Stimulated activated CD8-positive, alpha-beta memory T cell treated with anti-CD3 and anti-CD28 coated beads, Interleukin-12 subunit alpha, Interleukin-12 subunit beta, amount 100 ng/mL, for 4 hours (primary cell): ENCODE results near the gene MTMR6.
A peak's percentile ranks its signal among the peaks of the same experiment; 100 is the strongest.
"Not testable (repeated sequence)": the region's sequence is repeated elsewhere in the genome, so short reads cannot be mapped to it uniquely, and the experiment has no call there.

Experiments
- DNase-seq: peaks from one replicate; pipeline ENCODE4 v3.0.0-alpha.2; 2020; ENCODE audit warnings: low read depth

Gene MTMR6

DNA sequence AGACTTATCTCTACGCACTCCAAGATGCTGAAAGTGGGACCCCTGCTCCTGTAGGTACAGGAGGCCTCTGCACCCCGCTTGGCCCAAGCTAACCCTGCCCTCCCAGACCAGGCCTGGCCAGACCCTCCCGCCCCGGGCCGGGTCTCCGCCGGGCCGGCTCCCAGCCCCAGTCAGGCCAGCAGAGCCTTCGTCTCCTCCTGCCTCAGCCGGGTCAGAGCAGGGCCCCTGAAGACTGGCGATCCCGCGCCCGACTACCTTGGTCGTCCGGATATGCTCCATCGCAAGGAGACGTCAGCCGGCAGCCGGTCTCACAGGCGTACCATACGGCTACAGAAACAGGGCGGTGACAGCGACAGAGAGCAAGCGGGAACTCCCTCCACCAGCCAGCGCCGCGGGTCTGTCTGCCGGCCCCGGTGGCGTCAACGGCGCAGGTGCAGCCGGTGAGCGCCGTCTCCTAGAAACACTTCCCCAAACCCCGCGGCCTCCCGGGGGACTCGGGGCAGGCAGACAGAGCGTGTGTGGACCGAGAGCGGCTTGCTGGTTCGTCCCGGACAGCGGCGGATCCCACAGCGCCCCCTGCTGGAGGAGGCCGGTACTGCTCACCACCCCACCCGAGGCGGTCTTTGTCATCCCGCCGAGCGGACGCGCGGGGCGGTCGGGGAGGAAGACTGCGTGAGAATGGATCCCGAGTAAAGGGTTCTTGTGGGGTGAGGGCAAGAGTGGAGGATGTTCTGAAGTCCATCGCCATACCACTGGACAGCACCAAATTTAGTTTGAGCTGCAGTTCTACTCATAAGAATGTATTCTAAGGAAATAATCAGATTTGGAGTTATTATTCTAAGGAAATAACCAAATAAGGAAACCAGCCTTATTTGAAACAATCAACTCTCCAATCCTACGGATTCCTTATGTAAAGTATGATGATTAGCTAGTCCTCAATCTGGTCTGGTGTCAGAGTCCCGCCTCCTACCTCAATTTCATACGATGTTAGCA, at the start of gene MTMR6:
Gene MTMR6 (minus strand): TSS at position 520 of the 993 bp plus-strand sequence. CDS start 241 bp downstream, at position 279.
- peak; percentile 86 for DNase-seq

DNA sequence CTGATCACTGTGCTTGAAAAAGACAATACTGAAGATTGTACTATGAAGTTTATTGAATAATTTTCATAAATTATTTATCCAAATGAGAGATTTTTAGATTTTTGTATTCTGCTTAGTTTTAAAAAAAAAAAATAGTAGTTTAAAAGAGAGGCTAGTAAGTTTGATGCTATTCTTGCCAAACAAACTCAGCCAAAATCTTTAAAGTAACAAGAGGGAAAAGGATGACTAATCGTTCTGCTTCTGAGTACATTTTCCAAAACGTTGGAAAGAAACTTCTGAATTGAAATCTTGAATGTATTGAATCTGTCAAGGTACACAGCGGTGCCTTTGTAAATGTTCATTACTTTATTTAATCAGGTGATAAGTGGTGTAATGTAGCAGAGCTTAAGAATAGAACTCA, 48.6 kb upstream of the MTMR6 start:
- no peak for DNase-seq

DNA sequence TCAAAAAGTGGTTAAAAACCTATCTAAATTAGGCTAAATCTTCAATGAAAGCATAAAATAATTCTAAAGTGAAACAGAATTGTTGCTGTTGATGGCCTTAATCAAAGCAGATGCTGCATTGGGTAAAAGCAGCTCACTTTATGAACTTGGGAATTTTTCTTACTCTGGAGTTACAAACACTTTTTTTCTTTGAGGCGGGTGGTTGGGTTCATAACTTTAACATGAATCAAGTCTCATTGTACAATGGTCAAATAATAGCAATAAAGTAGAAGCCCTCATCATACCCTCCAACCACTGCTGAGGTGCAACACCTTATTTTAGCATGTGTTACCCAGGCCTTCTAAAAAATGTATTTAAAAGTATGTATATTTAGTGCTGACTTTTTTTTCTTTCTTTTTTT, 43.3 kb upstream of the MTMR6 start:
- no peak for DNase-seq

DNA sequence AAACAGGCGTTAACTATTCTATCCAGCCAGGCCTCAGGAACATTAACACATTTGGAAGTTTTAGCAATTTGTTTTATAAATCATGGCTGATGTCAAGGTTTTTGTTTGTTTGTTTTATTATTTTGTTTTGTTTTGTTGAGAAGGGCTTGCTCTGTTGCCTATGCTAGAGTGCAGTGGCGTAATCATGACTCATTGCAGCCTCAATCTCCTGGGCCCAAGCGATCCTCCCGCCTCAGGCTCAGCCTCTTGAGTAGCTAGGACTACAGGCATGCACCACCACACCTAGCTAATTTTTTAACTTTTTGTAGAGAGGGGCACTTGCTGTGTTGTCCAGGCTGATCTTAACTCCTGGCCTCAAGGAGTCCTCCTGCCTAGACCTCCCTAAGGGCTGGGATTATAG, 42.4 kb upstream of the MTMR6 start:
- DNase-seq, result no peak

DNA sequence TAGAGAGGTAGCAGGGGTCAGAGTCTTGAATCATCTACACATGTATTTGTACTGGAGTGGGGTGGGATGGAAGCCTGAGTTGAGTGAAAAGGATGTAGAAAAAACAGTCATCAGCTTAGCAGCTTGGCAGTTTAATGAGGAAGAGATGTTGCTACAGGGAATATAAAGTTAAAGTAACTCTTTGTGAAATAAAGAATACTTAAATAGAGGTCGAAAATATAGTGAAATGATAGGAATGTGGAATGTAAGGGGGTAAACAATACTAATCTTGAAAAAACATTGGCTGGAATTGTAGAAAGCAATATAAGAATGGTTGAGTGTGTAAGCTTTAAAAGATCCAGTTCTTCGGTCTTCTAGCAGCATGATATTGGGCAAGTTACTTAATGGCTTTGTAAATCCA, 36.8 kb upstream of the MTMR6 start:
- DNase-seq, result no peak

DNA sequence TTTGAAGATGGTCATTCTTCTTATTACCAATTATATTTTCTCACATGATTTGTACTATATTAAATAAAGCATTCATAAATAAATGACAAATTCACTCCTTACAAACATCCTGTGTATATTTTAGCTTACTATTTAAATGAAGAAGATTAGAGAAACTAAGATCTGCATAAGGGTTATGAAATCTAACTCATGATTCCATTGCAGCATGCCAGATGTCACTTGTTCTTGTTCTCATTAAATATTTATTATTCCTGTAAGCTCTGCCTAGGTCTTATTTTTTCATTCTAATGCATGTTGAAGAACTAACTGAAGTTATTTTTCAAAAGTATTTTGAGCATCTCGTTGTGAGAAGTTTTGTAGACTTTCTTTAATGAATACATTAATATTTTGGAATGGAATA, 32.5 kb upstream of the MTMR6 start:
- no peak for DNase-seq

DNA sequence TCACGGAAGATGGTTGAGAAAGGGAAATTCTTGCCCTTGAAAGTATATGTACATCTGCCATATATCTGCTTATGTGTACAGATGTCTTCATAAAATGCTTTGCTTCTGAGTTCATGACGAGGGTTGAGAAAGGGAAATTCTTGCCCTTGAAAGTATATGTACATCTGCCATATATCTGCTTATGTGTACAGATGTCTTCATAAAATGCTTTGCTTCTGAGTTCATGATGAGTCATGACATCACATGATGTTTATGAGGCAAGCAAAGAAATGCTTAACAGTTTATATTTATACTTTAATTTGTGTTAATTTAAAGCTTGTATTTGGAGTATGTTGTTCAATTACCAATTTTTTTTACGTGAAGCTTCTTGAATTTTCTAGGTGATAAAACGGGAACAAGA, 31.7 kb upstream of the MTMR6 start:
- DNase-seq, result not testable (repeated sequence)

DNA sequence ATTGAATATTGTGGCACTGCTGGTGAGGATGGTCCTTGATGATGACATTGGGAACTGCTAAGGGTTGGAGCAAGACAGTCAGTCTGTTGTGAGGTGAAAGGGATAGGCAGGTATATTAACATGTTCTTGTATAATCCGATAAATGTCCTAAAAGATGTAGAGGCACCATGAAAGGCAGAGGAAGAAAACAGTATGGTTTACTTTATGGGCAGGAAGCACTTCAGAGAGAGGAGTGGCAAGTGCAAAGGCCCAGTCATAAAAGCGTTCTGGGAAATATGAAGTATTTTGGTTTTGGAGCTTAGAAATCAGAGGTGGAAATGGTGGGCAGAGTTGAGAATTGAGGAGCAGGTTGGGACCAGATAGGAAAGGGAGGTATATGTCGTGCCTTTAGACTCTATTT, 23.6 kb upstream of the MTMR6 start:
- DNase-seq, result no peak

DNA sequence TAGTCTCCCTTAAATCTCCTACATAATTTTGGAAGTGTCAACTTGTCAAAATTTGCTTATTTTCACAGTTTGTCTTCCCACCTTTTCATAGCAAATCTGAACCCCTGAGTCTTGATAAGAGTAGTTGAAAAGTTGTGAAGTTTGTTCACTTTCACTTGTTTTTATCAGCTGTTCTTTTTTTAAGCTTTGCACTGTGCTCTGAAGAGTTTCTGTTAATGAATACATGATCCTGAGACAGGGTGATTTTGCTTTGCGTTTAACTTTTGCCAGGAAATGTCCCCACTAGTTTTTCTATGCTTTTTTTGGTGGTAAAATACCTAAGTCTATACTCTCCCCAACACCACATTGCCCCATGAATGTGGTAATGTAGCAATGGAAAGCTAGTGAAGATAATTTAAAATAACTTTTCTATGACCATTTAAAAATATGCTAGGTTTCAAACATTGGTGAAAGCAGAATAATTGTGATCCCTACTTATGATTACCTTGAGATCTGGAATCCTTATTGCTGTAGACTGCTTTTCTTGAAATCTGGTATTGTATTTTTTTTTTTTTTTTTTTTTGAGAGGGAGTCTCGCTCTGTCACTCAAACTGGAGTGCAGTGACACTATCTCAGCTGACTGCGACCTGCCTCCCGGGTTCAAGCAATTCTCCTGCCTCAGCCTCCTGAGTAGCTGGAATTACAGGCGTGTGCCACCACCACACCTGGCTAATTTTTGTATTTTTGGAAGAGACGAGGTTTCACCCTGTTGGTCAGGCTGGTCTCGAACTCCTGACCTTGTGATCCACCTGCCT, 19.6 kb upstream of the MTMR6 start:
- DNase-seq, result no peak

DNA sequence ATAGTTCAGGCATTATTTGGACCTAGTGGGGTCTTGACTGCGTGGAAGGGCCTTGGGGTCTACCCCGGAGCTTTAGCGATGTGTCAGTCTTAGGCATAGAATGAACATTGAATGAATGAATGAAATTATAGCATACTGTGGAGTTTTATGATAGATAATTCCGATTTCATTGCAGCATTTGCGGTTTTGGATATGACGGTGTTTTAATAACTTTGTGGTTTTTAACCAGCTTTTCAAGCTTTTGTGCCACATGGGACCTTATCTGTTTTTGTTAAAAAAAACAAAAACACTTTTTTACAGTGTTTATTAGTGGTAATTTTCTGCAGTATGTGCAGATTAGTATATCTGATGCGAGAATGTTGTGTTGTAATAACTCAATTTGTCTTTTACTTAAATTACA, 14.8 kb upstream of the MTMR6 start:
- no peak for DNase-seq

DNA sequence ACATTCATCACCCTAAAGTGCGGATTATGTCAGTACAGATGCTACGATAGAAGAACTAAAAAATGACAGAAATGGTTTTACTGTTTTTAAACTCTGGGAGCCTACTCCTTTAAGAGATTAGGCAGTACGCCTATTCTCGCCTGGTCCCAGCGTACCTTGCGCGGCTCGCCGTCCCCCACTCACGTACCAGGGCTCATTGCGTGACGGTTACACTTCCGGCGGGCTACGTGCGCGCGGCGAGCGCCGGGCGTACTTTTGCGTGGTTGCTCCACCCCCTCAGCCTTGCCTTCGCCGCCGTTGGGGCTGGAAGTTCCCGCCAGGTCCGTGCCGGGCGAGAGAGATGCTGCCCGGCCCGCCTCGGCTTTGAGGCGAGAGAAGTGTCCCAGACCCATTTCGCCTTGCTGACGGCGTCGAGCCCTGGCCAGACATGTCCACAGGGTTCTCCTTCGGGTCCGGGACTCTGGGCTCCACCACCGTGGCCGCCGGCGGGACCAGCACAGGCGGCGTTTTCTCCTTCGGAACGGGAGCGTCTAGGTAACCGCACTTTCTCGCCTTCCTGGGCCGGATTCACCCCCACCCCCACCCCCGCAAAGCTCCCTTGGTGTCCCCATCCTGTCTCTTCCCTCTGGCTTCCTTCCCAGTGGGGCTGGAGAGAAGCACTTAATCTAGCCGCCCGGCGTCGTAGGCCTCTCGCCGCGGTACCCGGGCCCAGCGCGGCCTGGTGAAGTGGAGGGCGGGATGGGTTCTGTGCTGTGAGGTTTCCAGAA, 14.2 kb upstream of the MTMR6 start, which contains the start of gene NUP58:
Gene NUP58 (plus strand): TSS at position 279 of the 767 bp plus-strand sequence. CDS start 149 bp downstream, at position 428.
- peak; percentile 88 for DNase-seq

DNA sequence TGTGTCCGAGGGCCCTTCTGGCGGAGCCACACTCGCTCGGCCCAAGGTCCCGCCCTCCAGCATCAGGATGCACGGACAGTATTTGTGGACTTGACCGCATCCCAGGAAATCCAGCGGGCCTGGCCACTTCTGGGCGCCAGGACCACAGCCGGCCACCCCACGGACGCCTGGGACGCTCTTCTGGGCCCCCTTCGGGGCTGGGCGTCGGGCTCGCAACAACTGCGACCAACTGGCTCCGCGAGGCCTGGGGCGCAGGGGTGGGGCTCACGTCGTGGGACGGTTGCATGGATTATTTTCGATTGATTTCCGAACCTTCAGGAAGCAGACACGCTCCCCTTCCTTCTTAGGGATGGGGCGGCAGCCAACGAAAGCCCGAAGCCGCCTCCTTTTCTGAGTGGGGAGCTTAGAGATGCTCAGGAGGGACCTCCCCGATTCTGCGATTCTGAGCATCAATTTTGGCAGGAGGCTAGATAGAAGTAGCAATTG, 13.6 kb upstream of the MTMR6 start:
- DNase-seq, result peak; percentile 5

DNA sequence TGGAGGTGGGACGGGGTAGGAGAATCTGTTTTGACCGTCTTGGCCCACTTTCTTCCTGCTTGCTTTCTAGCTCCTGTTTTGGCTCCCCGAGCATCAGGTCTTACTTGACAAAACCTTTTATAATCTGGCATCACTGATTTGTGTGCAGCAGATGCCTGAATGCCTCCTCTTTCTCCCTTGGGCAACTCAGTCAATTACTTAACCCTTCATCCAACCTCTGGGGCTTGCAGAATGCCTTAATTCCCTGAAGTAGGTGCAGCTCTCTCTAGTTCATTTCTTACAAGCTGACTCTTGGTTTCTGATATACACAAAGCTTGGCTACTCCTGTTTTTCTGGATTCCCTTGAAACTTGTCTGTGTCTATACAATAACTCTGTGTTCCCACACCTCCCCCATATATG, 8.4 kb upstream of the MTMR6 start:
- DNase-seq, result no peak

DNA sequence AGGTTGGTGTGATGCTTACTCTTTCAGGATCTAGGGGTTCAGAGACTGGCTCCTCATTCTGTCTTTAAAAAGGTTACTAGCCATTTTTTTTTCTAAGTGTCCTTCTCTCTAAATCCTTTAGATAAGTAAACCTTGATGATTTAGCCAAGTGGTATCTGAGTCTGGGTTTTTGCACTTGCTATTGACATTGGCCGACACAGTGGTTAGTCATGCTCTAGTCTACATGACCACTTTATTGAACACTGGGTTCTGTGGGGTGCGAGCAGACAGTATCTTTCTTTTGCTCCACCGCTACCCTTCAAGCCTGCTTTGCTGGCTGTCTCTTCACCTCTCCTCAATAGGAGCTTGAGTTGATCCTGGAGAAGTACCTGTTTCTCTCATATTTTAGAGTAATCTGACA, 7.9 kb upstream of the MTMR6 start:
- DNase-seq, result no peak

DNA sequence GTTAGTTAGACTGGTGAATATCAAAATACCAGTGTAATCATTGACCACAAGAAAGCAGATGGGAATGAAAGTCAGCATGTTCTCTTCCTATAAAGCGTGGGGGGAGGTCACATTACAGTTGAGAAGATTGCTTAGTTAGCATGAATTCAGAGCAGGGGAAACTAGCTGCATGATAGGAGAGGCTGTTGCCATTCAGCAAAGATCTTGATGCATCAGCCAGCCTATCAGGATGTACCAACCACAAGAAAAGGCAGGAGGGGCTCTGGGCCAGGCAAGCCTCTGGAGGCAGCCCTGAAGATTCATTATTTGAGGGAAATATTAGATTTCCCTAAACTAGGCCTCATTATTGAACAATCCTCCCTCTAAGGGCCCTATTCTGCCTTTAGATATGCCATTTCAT, 5.0 kb upstream of the MTMR6 start:
- no peak for DNase-seq

DNA sequence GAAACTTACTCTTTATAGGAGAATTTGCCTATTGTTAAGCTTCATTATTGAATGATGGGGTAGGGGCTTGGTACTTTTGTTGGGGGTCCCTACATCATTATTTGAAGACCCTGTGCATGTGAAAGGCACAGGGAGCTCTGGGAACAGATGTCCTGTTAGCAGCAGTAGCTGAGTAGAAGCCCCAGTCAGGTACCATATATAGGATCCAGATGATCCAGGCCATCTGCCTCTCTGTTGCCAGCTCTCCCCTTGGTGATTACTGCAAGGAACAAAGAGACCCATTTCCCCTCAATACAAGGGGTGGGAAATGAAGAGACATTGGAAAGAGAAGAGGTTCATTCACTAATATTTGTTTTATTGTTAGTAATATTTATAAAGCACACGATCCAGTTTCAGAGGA, 4.4 kb upstream of the MTMR6 start:
- no peak for DNase-seq

DNA sequence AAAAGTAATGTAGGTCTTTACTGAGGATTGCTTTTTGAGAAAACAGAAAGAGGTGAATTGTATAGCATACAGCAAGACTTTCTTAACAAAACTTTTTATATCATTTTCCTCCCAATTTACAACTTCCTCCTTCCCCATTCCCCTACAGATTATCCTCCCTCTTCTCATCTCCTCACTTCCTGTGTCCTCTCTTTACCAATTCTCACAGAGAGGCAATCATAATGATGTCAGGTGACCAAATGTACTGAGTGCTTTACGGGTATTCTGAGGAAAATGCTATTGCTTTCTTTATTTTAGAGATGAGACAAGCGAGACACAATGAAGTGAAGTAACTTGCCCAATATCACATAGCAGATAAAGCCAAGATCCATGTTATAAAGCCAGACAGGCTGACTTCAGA, 1.7 kb upstream of the MTMR6 start:
- no peak for DNase-seq

DNA sequence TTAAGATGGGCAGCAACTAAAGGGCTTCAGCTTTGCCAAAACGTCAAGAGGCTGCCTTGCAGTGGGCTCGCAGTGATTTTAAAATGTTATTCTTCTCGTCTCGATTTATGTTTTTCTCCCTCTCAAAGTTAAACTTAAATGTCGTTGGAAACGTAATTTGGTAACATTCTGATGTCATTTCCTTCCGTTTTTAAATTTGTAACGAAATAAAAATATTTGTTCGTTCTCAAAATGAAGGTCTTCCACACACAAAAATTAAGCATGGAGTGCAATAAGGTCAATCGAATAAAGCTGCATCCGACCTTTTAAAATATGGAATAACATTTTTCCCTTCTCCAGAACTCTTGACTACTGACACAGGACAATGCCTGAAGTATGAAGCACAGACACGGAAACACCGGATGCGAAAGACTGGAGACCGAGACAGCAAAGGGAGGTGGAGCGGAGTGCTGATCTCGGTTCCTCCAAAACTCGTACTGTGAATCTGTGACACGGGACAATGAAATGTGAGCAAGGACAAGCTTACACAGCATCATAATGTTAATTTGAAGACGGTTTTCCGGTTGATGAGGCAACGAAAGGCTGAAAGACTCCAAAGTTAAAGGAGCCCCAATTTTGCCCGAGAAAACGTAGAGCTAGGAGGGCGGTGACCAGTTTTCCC, 850 bp downstream of the MTMR6 start:
- no peak for DNase-seq

DNA sequence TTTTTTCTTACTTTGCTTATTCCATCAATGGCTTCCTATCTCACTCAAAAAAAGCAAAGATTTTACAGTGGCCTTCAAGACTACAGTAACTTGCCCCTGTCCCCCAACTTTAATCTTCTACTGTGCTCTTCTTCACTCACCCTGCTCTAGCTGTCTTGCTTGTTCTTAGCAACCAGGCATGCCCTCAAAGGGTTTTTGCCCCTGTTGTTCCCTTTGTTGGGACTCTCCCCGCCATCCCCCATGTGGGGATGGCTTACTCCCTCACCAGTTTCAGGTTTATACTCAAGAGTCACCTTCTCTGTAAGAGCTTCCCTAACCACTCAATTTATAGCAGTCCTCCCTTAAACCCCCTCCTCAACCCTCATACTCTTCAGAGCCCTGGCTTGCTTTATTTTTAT, 5.4 kb downstream of the MTMR6 start:
- no peak for DNase-seq

DNA sequence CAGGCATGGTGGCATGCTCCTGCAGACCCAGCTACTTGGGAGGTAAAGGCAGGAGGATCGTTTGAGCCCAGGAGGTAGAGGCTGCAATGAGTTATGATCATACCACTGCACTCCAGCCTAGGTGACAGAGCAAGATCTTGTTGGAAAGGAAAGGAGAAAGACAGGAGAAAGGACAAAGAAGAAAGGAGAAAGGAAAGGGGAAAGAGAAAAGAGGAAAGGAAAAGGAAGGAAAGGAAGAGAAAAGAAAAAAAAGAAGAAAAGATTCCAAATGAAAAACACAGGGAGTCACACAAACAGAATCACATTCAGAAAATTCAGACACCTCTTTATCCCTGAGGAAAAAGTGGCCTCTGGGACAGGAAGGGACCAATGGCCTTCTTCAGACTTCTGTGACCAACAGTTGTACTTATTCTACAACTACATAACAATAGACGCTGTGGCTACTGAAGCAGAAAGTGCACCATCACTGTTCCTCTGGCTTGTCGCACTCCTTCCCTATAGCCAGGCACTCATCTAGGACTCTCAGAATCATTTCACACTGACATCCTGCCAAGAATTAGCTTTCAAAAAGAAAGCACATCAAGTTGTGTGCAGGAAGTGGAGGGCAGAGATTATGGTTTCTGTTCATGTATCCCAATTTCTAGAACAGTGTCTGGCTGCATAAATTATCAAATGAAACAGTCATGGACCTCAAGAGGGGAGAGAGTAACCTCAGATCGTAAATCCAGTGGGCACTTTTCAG, 5.9 kb downstream of the MTMR6 start:
- no peak for DNase-seq

DNA sequence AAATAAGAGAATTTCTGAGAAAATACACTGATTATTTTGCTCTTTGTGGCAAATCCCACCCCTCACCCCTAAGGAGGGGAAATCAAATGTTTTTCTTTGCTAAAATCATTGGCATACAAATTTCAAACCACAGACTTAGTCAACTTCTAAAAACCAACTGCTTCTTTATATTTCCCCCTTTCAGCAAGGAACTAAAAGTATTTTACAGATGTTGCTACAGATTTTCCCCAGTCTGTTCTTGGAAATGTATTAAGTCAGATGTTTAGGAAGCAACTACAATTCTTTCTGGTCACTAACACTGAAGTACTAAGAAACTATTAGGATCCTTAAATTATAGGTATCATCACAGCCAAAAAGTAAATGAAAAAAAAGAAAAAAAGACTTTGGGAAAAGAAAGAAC, 6.9 kb downstream of the MTMR6 start:
- DNase-seq, result no peak
